IMR-90 (cell line): ENCODE results near the gene PRKCB. TPM values are rescaled to one million over a fixed set of nuclear protein-coding genes. Genes with fewer than 3 reads are reported as not detected.

ENCODE experiments used
- ATAC-seq: fragments of 200-7000 bp; cut with Tn5 transposase; 2 replicates; pipeline ENCODE4 v1.9.1; 2020; ENCODE audit warnings: low read depth, mild to moderate bottlenecking, moderate library complexity
- BruUV-seq: library from RNA; stranded (reverse); fragments of 400-500 nt; replicated peaks from 2 replicates; lab custom pipeline; 2021; lab: Mats Ljungman, UMichigan
- CTCF ChIA-PET: fragments of 300-600 bp; formaldehyde crosslinking; extraction: SDS; loops from one replicate; lab custom pipeline; 2021; ENCODE audit warnings: antibody characterized with exemption; lab: Yijun Ruan, JAX
- POLR2A ChIA-PET: fragments of 300-600 bp; sonication (Branson Sonifier 250); formaldehyde crosslinking; loops from one replicate; lab custom pipeline; 2022; ENCODE audit warnings: antibody characterized with exemption; ENCODE audit not compliant: unreplicated experiment; lab: Charles Lee
- DNase-seq: peaks from one replicate; pipeline ENCODE4 v3.0.0; 2013
- H2AFZ ChIP-seq: replicated peaks from 2 replicates; pipeline ENCODE3; 2013; ENCODE audit warnings: low read length, mild to moderate bottlenecking; ENCODE audit not compliant: poor library complexity
- H2AK5ac ChIP-seq: 2 replicates; pipeline ENCODE4 v1.6.1; 2013; ENCODE audit warnings: low read depth, low read length, inconsistent platforms
- H2AK9ac ChIP-seq: replicated peaks from 2 replicates; pipeline ENCODE3; 2013; ENCODE audit warnings: mild to moderate bottlenecking, low read depth, low read length, moderate library complexity; ENCODE audit not compliant: poor library complexity
- H2BK120ac ChIP-seq: 2 replicates; pipeline ENCODE4 v1.6.1; 2013; ENCODE audit warnings: low read depth, low read length, inconsistent platforms
- H2BK15ac ChIP-seq: 3 replicates; pipeline ENCODE4 v1.6.1; 2013; ENCODE audit warnings: low read depth, low read length, inconsistent platforms
- H2BK20ac ChIP-seq: 2 replicates; pipeline ENCODE4 v1.6.1; 2013; ENCODE audit warnings: low read depth, mild to moderate bottlenecking, inconsistent platforms, low read length, moderate library complexity
- H2BK5ac ChIP-seq: 2 replicates; pipeline ENCODE4 v1.6.1; 2013; ENCODE audit warnings: mild to moderate bottlenecking, low read depth, low read length, inconsistent platforms; ENCODE audit not compliant: poor library complexity, severe bottlenecking
- H3K14ac ChIP-seq: replicated peaks from 2 replicates; pipeline ENCODE4 v1.6.1; 2013; ENCODE audit warnings: low read depth, low read length, inconsistent platforms
- H3K18ac ChIP-seq: 2 replicates; pipeline ENCODE4 v1.6.1; 2013; ENCODE audit warnings: low read depth, low read length, control low read depth
- H3K23ac ChIP-seq: 2 replicates; pipeline ENCODE4 v1.6.1; 2013; ENCODE audit warnings: low read depth, low read length, inconsistent platforms
- H3K27ac ChIP-seq: 2 replicates; pipeline ENCODE4 v1.5.1; 2013; ENCODE audit warnings: mild to moderate bottlenecking, control low read depth, low read length; ENCODE audit not compliant: insufficient read depth
- H3K27me3 ChIP-seq: 2 replicates; pipeline ENCODE4 v1.6.1; 2013; ENCODE audit warnings: low read length; ENCODE audit not compliant: control insufficient read depth, insufficient read depth
- H3K36me3 ChIP-seq: 2 replicates; pipeline ENCODE4 v1.6.1; 2013; ENCODE audit warnings: low read length, mixed read lengths; ENCODE audit not compliant: control insufficient read depth, insufficient read depth
- H3K4ac ChIP-seq: 2 replicates; pipeline ENCODE4 v1.6.1; 2013; ENCODE audit warnings: low read depth, low read length, inconsistent platforms
- H3K4me1 ChIP-seq: 2 replicates; pipeline ENCODE4 v1.6.1; 2013; ENCODE audit warnings: low read length, mixed read lengths; ENCODE audit not compliant: control insufficient read depth, insufficient read depth
- H3K4me2 ChIP-seq: 2 replicates; pipeline ENCODE4 v1.6.1; 2013; ENCODE audit warnings: low read depth, mild to moderate bottlenecking, control low read depth, low read length, moderate library complexity
- H3K4me3 ChIP-seq: 2 replicates; pipeline ENCODE4 v1.5.1; 2013; ENCODE audit warnings: low read depth, mild to moderate bottlenecking, control low read depth, low read length, moderate library complexity; ENCODE audit not compliant: insufficient read depth
- H3K56ac ChIP-seq: 2 replicates; pipeline ENCODE4 v1.6.1; 2013; ENCODE audit warnings: low read length, inconsistent platforms; ENCODE audit not compliant: insufficient read depth; ENCODE audit errors: extremely low read depth
- H3K79me1 ChIP-seq, 2 experiments: 2 replicates each; pipeline ENCODE4 v1.6.1; 2013; ENCODE audit warnings: low read length in 2 of 2, inconsistent platforms in 1 of 2, low read depth in 1 of 2
- H3K9ac ChIP-seq: 2 replicates; pipeline ENCODE4 v1.6.1; 2013; ENCODE audit warnings: low read depth, low read length, control low read depth
- H3K9me1 ChIP-seq: 2 replicates; pipeline ENCODE4 v1.6.1; 2013; ENCODE audit warnings: low read length, inconsistent platforms; ENCODE audit not compliant: insufficient read depth
- H3K9me3 ChIP-seq: 2 replicates; pipeline ENCODE4 v1.6.1; 2013; ENCODE audit warnings: low read length; ENCODE audit not compliant: control insufficient read depth, insufficient read depth
- H4K20me1 ChIP-seq: 2 replicates; pipeline ENCODE4 v1.6.1; 2013; ENCODE audit warnings: low read length, inconsistent platforms; ENCODE audit not compliant: insufficient read depth
- H4K5ac ChIP-seq: 2 replicates; pipeline ENCODE4 v1.6.1; 2013; ENCODE audit warnings: mild to moderate bottlenecking, low read depth, low read length, control low read depth
- H4K8ac ChIP-seq, 2 experiments: 2 replicates each; pipeline ENCODE4 v1.6.1; 2013; ENCODE audit warnings: low read depth in 2 of 2, low read length in 2 of 2, control low read depth in 1 of 2, inconsistent platforms in 1 of 2
- H4K91ac ChIP-seq: 2 replicates; pipeline ENCODE4 v1.6.1; 2013; ENCODE audit warnings: low read depth, low read length, inconsistent platforms; ENCODE audit not compliant: insufficient read depth
- CTCF ChIP-seq: conservative IDR thresholded peaks from 2 replicates; pipeline ENCODE4 v1.5.1; 2012; ENCODE audit warnings: mild to moderate bottlenecking, low read depth, low read length, improper control_type of control experiment
- ELK1 ChIP-seq: fragments of 150-350 bp; IDR thresholded peaks from 2 replicates; pipeline ENCODE4 v1.6.1; 2016; ENCODE audit warnings: low read depth, mild to moderate bottlenecking, low read length, moderate library complexity, borderline replicate concordance
- NFE2L2 ChIP-seq: fragments of 150-350 bp; IDR thresholded peaks from 2 replicates; pipeline ENCODE4 v1.6.1; 2016; ENCODE audit warnings: low read depth, mild to moderate bottlenecking, low read length
- WGBS, 2 experiments: methylation state at CpG; one replicate each; pipeline versions ENCODE4 v1.1.5 to v1.1.7; 2013; ENCODE audit warnings: missing lambda C conversion rate in 2 of 2; ENCODE audit not compliant: insufficient read length in 1 of 2; ENCODE audit errors: extremely low coverage in 2 of 2; 5-methylcytosine and 5-hydroxymethylcytosine counted together
- dilution Hi-C: fragments of 300-500 bp; cut with HindIII; formaldehyde crosslinking; loops from one replicate; pipeline ENCODE4 v1.14.3; 2018; ENCODE audit warnings: low sequenced_read_pairs; ENCODE audit not compliant: unreplicated experiment
- in situ Hi-C: fragments of 300-500 bp; cut with MboI; formaldehyde crosslinking; loops from 3 replicates; pipeline ENCODE4 v1.14.3; 2019; ENCODE audit warnings: low sequenced_read_pairs, inconsistent platforms, mixed read lengths
- intact Hi-C: fragments of 100-400 bp; cut with micrococcal nuclease; formaldehyde crosslinking; loops from 2 replicates; pipeline ENCODE4 v1.10.0; 2022
- polyA plus RNA-seq, 3 experiments: library from polyadenylated mRNA; depleted of rRNA; stranded (reverse); fragments of >200 nt; gene quantifications; 2 replicates each; pipeline ENCODE4 v1.2.3, GENCODE V29; 2012; ENCODE audit warnings: low replicate concordance in 1 of 3
- total RNA-seq: library from RNA; depleted of rRNA; stranded (reverse); fragments of >200 nt; gene quantifications from 2 replicates; pipeline ENCODE4 v1.2.3, GENCODE V29; 2012

Gene PRKCB
- total and polyA plus RNA-seq, 2 of the 4 experiments (the other 2 are of a cell fraction) = under 0.01 TPM; not detected in 1

GRCh38 chr16:24204150-24204665, 368.4 kb downstream of the PRKCB start:
- Histone ChIP-seq H2BK15ac (no peak overlapping the region), H3K18ac (no peak overlapping the region), H3K36me3 (no peaks in the 10 kb centered on the region), H2AK5ac (no peak overlapping the region), H2AK9ac (no peak overlapping the region), H2BK20ac (no peak overlapping the region), H3K4ac (no peak overlapping the region), H3K4me1 (no peaks in the 10 kb centered on the region), H3K9ac (no peak overlapping the region), H3K9me3 (no peaks in the 10 kb centered on the region), H4K5ac (no peak overlapping the region), H3K9me1 (no peaks in the 10 kb centered on the region), H3K14ac (no peak overlapping the region), H3K4me3 (no peak overlapping the region), H3K79me1 (no peaks in the 10 kb centered on the region), H2BK5ac (no peak overlapping the region), H3K56ac (no peak overlapping the region), H2AFZ (no peak overlapping the region), H3K4me2 (no peak overlapping the region), H3K27ac (no peak overlapping the region), H3K27me3 (no peaks in the 10 kb centered on the region), H4K8ac (no peak overlapping the region), H4K20me1 (no peaks in the 10 kb centered on the region), H4K91ac (no peak overlapping the region), H3K23ac (no peak overlapping the region), H2BK120ac (no peak overlapping the region)
- dilution Hi-C loops (no loop called here), in situ Hi-C loops (no loop called here), intact Hi-C loops (no loop called here)
- ChIA-PET POLR2A (no interaction called here), CTCF (interaction anchor here (1.0 kb wide), 1 partner anchor 23 kb away, joined by 5 read pairs; no protein-coding TSS in a partner anchor)
- DNase-seq = no peak
- no TSS peak for BruUV-seq
- no peak for ATAC-seq
- no CpG with 5 or more reads among the region's 2 CpGs for WGBS, 2 experiments
- TF ChIP-seq CTCF (no peak), ELK1 (no peak), NFE2L2 (no peak)
